Epithelial cell of esophagus (primary cell): ENCODE measurements around the gene URB1.

Source experiments
- DNase-seq: peaks from one replicate; pipeline ENCODE4 v3.0.0; 2010; ENCODE audit warnings: low read depth
- H3K4me3 ChIP-seq: 2 replicates; pipeline ENCODE4 v1.5.1; 2011; ENCODE audit warnings: mild to moderate bottlenecking, low read length, control low read depth
- TF ChIP-seq, protein P1 (sequence below): IDR thresholded peaks from 2 replicates; pipeline ENCODE4 v1.5.1; 2011; ENCODE audit warnings: low read depth, mild to moderate bottlenecking, low read length, control low read depth, inconsistent platforms; ENCODE audit not compliant: insufficient read depth; ENCODE audit errors: missing control alignments

URB1 gene

DNA sequence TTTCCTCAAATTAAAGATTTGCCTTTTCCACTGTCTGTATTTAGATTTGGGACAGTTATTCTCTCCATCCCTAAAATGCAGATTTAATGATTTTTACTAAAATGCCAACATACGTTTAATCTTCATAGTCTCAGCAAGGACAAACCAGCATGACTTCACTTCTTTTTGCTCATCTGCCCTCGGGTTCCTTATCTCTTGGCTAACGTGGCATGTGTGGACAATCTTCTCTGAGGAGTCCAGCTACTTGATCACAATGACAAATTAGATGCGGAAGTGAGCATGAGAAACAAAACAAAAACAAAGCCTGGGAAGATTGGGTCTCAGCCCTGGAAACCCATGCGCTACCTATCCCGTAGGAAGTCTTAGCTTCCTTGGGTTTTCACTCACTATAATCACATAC is 93.1 kb downstream of the URB1 start:
- TF ChIP-seq, protein P1, sequence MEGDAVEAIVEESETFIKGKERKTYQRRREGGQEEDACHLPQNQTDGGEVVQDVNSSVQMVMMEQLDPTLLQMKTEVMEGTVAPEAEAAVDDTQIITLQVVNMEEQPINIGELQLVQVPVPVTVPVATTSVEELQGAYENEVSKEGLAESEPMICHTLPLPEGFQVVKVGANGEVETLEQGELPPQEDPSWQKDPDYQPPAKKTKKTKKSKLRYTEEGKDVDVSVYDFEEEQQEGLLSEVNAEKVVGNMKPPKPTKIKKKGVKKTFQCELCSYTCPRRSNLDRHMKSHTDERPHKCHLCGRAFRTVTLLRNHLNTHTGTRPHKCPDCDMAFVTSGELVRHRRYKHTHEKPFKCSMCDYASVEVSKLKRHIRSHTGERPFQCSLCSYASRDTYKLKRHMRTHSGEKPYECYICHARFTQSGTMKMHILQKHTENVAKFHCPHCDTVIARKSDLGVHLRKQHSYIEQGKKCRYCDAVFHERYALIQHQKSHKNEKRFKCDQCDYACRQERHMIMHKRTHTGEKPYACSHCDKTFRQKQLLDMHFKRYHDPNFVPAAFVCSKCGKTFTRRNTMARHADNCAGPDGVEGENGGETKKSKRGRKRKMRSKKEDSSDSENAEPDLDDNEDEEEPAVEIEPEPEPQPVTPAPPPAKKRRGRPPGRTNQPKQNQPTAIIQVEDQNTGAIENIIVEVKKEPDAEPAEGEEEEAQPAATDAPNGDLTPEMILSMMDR = no peak
- H3K4me3 ChIP-seq = no peak overlapping the region
- no peak for DNase-seq

DNA sequence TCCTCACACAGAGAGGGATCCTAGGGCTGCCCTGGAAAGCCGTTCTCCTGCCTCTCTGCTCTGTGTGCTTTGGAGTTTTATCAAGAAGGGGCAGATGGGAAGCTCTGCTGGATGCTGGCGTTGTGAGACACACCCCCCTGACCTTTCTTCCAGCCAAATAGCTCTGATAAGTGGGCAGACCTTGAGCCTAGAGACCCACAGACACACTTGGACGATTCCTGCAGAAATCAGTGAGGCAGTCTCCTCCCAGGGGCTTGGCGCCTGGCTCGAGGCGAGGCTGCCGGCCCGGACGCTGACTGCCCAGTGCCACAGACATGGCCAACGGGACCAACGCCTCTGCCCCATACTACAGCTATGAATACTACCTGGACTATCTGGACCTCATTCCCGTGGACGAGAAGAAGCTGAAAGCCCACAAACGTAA is 94.1 kb downstream of the URB1 start, which contains the start of gene MRAP:
Gene MRAP (plus strand): TSS at position 198 of the 424 bp plus-strand sequence. CDS start 117 bp downstream, at position 315.
- H3K4me3 ChIP-seq = no peak within 1 kb of the TSS
- TF ChIP-seq, protein P1 = no peak
- no peak for DNase-seq

DNA sequence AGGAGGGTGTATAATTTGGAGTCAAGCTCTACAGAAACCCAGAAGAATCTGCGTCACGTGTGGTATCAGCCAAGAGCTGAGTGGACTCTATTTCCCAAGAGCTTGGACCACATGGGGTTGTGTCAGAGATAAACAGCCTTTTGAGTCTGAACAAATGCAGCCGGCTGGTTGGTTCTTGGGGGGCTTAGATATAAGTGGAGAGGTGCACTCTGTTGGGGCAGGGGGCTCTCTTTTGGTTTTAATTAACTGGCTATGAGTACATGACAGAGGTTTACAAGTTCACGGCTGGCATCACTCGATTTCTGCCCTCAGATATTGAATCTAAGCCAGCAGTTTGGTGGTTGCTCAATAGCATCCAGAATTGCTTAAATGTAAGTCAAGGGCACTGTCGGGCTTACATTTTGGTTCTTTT is 94.7 kb downstream of the URB1 start:
- no peak overlapping the region for H3K4me3 ChIP-seq
- no peak for DNase-seq
- TF ChIP-seq, protein P1 = no peak

DNA sequence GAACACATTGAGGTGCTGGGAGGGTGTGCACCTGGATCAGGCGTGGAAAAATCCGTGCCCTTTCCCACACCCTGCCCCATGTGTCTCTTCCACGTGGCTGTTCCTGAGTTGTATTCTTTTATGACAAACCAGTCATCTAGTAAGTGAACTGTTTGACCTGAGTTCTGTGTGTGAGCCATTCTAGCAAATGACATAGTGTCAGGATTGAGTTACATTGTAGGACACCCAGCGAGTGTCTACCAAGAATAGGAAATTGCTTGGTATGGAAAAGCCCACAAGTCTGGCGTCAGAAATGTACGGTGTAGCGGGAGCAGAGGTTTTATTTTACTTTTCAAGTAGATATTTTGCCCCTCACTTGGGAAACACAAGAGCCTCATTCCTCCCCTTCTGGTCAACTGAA is 95.4 kb downstream of the URB1 start:
- TF ChIP-seq, protein P1 = no peak
- H3K4me3 ChIP-seq = no peak overlapping the region
- no peak for DNase-seq

DNA sequence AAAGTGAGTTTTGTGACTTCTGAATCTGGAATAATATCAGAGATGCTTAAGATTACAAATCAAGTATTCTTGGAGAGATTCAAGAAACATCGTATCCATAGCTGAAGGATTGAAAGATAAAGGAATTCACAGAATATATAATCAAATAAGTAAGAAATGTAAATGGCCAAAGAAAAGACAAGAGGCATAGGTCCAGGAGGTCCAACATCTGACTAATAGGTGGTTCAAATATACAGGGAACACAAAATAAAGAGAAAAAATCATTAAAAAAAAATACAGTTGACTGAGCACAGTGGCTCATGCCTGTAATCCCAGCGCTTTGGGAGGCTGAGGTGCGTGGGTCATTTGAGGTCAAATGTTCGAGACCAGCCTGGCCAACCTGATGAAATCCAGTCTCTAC is 107.3 kb downstream of the URB1 start:
- no peak overlapping the region for H3K4me3 ChIP-seq
- TF ChIP-seq, protein P1 = no peak
- DNase-seq = no peak

DNA sequence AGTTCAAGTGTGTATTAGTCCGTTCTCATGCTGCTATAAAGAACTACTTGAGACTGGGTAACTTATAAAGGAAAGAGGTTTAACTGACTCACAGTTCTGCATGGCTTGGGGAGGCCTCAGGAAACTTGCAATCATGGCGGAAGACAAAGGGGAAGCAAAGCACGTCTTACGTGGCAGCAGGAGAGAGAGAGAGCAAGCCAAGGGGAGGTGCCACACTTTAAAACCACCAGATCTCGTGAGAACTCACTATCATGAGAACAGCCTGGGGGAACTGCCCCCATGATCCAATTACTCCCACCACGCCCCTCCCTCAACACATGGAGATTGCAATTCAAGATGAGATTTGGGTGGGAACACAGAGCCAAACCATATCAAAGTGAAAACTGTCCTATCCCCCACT is 109.8 kb downstream of the URB1 start:
- TF ChIP-seq, protein P1 = no peak
- DNase-seq = no peak
- no peak overlapping the region for H3K4me3 ChIP-seq

DNA sequence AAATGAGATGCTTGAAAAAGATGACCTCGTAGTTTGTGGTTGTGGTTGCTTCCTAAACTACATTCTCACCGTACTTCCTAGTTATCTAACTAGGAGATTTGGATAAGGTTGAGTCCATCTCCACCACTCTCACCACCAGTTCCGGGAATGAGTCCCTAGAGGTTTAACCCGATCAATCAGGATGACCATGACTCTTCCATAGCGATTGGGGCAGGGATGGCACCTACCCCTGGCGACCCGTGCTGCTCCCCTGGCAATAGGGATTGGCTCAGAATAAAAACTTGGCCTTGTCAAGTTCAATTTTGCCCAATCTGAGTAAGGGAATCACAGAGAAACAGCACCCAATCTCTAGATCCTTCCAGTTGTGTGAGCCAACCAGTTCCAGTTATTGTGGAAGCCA is 111.3 kb downstream of the URB1 start:
- H3K4me3 ChIP-seq = no peak overlapping the region
- TF ChIP-seq, protein P1 = no peak
- DNase-seq = no peak
